ENCODE measurements around the gene USP48.
A peak's percentile ranks its signal among the peaks of the same experiment; 100 is the strongest.

Gene USP48

GRCh38 chr1:21749109-21749508 is 33.8 kb downstream of the USP48 start:
- DNase-seq (ENCODE audit: low read depth), result no peak

- no peak for DNase-seq (ENCODE audit: low read depth)
These were observed 39.5 kb downstream of the USP48 start for GRCh38 chr1:21743476-21743875.

- DNase-seq (ENCODE audit: low read depth), result no peak
These were observed 40.4 kb downstream of the USP48 start for GRCh38 chr1:21742578-21742977.

GRCh38 chr1:21741206-21741605 is 41.7 kb downstream of the USP48 start:
- DNase-seq (ENCODE audit: low read depth), result no peak

DNA sequence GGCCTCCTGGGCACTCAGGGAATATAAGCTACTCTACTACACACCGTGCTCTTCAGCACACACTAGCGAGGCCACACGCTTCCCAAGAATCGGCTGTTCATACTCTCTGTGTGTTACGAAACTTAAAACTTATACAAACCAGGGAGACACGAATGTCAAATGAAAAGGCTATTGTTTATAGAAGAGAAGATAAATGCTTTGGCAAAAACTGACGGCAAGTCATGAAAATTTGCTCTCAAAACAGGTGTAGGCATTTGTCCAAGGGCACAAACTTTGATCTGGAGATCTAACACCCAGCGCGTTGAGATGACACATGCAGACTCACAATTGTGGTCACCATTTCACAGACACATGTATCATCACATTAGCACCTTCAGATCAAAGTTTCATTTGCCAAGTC is 46.1 kb downstream of the USP48 start:
- DNase-seq (ENCODE audit: low read depth), result no peak

DNA sequence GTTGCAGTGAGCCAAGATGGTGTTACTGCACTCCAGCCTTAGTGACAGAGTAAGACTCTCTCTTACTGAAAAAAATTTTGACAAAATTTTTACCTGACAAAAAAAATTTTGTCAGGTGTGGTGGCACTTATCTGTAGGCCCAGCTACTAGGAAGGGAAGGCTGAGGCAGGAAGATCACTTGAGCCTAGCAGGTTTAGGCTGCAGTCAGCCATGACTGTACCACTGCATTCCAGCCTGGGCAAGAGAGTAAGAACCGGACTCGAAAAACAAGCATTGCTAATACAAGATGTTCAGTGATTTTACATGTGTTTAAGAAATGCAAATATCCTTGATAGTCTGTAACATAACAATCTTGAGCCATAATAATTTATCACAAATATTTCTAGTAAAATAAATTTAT is 46.9 kb downstream of the USP48 start:
- no peak for DNase-seq (ENCODE audit: low read depth)

DNA sequence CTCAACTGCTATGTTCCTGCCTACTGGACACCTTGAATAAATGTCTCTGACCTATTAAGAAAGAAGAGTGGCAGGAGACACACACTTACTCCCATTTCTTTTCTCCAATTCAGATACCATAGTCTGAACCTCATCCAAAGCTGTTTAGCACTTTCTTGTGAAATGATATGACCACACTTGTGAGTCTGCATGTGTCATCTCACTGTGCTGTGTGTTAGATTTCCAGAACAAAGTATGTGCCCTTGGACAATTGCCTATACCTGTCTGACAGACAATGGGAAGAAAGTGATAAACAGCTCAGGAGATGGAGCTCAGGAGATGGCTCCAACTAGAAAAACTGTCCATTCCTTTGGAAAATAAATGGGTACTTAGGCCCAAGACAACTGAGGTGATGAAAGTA is 48.4 kb downstream of the USP48 start:
- no peak for DNase-seq (ENCODE audit: low read depth)

DNA sequence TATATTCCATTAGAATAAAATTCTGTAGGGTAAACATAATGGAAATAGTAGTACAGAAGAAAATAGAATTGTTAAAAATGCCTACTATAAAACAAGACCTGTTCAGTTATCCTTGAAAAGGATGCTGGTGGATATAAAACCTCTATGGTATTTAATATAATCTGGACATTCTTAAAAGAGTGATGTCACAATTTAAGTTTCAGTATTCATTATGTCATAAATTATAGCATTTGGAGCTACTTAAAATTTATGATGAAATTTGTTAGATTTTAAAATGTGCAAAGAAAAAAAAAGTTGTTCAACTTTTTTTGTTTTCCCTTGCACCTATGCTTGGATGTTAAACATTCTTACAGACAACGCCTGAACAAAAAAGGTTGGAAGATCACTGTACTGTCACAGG is 50.3 kb downstream of the USP48 start:
- DNase-seq (ENCODE audit: low read depth), result no peak

GRCh38 chr1:21725748-21726392 is 57.1 kb downstream of the USP48 start:
- DNase-seq (ENCODE audit: low read depth), result no peak

DNA sequence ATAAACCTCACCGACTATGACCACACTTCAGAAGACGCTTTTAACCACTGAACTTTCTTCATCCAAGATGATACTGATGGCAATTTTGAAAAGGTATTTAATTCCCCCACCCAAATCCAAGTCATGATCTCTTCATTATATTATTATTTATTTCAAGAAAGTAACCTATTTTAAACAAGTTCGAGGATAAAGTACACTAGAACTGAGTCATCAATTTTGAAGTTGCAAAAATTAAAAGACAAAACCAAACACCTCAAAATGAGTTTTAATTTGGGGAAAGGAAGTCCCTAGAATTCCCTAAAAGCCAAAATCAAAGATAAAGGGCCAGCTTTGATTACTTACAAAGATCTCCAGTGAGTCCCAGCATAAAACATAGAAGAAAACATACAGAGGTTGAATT is 58.4 kb downstream of the USP48 start:
- no peak for DNase-seq (ENCODE audit: low read depth)

- no peak for DNase-seq (ENCODE audit: low read depth)
These were observed 58.9 kb downstream of the USP48 start for GRCh38 chr1:21724098-21724497.

- DNase-seq (ENCODE audit: low read depth), result no peak
These were observed 61.5 kb downstream of the USP48 start for GRCh38 chr1:21721295-21721985.

GRCh38 chr1:21716169-21716568 is 66.8 kb downstream of the USP48 start:
- DNase-seq (ENCODE audit: low read depth), result no peak

- no peak for DNase-seq (ENCODE audit: low read depth)
These were observed 75.1 kb downstream of the USP48 start for GRCh38 chr1:21707891-21708290.

DNA sequence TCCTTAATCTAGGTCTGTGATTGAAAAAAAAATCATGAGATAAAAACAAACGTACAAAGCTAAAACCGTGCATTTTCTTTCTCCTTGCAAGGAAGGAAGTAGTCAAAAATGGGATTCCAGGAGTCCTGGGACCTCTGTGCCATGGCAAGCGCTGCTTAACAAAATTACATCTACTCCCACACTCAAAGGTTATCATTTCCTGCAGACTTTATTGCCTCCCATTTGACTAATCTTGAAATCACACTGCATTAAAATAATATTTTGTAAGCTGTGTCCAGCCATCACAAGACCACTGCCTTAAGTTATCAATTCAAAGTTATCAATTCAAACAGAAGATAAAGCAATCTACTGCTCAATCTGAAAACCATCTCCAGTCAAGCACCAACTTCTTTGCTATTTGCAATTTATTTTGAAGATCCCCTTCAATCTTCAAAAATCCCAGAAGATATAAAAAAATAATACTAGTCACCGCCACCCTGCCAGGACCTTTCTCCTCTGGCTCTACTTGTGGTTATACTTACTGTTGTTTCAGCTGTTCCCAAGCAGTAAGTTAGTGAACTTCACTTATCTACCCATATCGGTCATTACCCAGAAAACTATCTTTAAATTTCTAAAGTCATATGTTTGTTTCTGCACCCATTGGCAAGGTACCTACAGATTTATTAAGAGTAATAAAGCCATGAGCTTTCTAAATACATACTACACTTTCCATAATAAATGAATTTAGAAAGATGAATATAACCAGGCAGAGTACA is 75.7 kb downstream of the USP48 start:
- no peak for DNase-seq (ENCODE audit: low read depth)

GRCh38 chr1:21706151-21706835 is 76.7 kb downstream of the USP48 start:
- no peak for DNase-seq (ENCODE audit: low read depth)

GRCh38 chr1:21705303-21705980 is 77.5 kb downstream of the USP48 start:
- DNase-seq (ENCODE audit: low read depth), result no peak

DNA sequence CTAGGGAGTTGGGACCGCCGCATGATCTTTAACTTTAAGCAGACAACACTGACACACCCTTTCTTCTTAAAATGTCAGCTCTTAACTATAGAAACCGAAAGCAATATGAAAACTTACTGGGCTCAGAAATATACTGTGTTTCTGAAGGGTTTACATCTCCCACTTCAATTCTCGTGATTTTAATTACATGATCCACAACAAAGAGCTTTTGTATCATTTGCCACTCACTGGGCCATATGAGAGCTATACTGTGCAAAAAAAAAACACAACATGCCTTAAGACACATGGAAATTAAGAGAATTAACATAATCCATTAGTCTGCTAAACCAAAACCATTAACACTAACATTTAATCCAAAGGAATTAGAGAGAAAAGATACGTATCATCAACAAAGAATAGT is 78.8 kb downstream of the USP48 start:
- DNase-seq (ENCODE audit: low read depth), result no peak

DNA sequence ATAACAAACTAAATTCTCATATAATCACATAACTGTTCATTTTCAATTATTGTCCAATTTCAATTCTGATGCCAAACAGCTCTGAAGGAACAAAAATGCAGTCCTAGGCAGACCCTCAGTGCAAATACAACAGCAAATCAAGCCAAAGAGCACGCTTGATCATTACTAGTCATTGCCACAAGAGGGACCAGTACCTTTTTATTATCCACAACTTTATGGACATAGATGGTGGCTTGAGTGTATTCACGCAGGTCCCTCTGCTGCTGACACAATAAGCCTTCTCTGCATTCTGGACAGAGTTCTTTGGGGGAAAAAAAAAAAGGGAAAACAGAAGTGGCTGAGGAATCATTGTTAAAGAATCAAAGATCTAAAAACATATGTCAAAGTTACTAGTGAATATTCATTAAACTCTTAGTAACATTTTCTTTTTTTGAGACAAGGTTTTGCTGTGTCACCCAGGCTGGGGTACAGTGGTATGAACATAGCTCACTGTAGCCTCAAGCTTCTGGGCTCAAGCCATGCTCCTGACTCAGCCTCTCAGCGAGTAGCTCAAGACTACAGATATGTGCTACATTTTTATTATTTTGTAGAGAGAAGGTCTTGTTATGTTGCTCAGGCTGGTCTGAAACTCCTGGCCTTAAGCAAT is 79.5 kb downstream of the USP48 start:
- peak; percentile 53 for DNase-seq (ENCODE audit: low read depth)

DNA sequence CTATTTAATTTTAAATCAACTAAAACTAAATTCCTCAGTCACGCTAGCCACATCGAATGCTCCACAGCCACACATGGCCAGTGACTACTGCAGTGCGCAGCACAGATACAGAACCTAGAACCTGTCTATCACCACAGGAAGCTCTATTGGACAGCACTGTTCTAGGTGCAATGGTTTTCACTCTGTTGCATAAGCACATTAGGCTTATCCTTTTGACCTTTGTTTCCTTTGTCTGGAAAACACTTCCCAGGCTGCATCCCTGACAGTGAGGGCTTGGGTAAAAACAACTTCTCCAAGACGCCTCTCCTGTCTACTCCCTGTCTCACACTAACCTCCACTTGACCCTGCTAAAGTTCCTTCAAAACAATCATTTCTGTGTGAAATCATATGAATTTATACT is 80.2 kb downstream of the USP48 start:
- DNase-seq (ENCODE audit: low read depth), result no peak

GRCh38 chr1:21701401-21701800 is 81.5 kb downstream of the USP48 start:
- no peak for DNase-seq (ENCODE audit: low read depth)

DNA sequence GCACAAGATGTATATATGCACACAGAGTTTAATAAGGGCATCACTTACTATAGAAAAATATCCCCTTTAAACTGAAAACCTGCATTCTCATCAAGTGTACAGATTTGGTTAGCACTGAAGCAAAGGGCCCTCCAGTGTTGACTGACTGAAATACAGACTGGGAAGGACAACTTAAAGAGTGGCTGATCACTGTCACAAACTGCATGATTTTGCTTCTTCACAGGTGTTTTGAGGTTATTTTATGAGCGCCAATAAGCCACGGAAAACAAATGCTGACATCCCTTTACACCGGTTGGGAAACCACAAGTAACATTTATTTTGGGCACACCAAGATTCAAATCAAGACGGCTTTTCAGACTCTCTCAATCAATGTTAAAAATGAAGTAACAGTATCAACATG is 82.9 kb downstream of the USP48 start:
- DNase-seq (ENCODE audit: low read depth), result no peak
